Measurements from ENCODE around the gene DENND4B.
A peak's percentile ranks its signal among the peaks of the same experiment; 100 is the strongest.

DENND4B gene, protein sequence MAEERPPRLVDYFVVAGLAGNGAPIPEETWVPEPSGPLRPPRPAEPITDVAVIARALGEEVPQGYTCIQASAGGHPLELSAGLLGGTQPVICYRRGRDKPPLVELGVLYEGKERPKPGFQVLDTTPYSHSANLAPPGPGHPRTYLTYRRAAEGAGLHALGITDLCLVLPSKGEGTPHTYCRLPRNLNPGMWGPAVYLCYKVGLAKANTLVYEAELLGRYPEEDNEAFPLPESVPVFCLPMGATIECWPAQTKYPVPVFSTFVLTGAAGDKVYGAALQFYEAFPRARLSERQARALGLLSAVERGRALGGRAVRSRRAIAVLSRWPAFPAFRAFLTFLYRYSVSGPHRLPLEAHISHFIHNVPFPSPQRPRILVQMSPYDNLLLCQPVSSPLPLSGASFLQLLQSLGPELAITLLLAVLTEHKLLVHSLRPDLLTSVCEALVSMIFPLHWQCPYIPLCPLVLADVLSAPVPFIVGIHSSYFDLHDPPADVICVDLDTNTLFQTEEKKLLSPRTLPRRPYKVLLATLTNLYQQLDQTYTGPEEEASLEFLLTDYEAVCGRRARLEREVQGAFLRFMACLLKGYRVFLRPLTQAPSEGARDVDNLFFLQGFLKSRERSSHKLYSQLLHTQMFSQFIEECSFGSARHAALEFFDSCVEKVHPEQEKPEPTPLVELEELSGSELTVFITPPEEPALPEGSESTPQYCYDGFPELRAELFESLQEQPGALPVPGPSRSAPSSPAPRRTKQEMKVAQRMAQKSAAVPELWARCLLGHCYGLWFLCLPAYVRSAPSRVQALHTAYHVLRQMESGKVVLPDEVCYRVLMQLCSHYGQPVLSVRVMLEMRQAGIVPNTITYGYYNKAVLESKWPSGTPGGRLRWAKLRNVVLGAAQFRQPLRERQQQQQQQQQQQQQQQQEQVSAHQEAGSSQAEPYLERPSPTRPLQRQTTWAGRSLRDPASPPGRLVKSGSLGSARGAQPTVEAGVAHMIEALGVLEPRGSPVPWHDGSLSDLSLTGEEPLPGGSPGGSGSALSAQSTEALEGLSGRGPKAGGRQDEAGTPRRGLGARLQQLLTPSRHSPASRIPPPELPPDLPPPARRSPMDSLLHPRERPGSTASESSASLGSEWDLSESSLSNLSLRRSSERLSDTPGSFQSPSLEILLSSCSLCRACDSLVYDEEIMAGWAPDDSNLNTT (N-terminal part only)

DNA sequence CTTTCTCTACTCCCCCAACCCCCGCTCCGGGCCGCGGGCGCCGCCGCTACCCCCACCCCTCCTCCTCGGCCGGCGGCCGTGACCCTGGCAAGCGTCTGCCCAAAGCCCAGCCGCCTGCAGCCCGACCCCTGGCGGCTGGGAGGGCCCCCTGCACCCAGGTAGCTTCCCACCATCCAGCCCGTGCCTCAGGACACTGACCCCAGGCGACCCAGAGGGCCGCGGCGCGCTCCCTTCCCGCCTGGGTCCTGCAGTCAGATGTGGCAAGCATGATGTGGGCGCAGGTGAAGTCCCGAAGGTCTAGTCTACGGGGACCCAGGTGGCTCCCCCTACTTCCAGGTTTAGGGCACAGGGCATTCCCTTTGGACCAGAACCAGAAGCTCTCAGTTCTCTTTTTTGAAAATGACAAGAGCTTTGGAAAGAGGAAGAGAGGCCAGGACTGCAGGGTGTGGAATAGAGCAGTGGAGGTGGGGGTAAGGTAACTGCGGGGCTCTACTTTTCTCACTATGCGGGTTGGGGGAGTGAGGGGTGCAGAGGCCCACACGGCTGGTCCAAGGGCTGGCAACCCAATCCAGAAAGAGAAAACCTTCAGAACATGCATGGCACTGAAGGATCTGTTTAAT is at the start of gene DENND4B:
Gene DENND4B, minus strand, starts transcription at position 97 of the 620 bp plus-strand sequence. CDS start 2,344 bp downstream, outside the sequence.
- H3K4me1 ChIP-seq (ENCODE audit: control insufficient read depth, insufficient read depth, low read length), result 0 out of 2 replicates have a peak, but pooled peaks cover 9% of the 10 kb centered on the region
- H3K27ac ChIP-seq (ENCODE audit: low read depth, low read length), result peak within 1 kb of the TSS; percentile 34; the same call in 1 of the 2 replicates
- H3K9me3 ChIP-seq (ENCODE audit: control insufficient read depth, insufficient read depth, low read depth, low read length), result no peaks in the 10 kb centered on the region
- H3K27me3 ChIP-seq (ENCODE audit: control insufficient read depth, insufficient read depth, low read length), result no peaks in the 10 kb centered on the region
- H3K4me3 ChIP-seq (ENCODE audit: low read depth, low read length), result peak within 1 kb of the TSS; percentile 77
- H3K9ac ChIP-seq (ENCODE audit: low read length), result peak within 1 kb of the TSS; percentile 83
- H3K36me3 ChIP-seq (ENCODE audit: control insufficient read depth, insufficient read depth, low read length), result peaks cover 64% of the 10 kb centered on the region

DNA sequence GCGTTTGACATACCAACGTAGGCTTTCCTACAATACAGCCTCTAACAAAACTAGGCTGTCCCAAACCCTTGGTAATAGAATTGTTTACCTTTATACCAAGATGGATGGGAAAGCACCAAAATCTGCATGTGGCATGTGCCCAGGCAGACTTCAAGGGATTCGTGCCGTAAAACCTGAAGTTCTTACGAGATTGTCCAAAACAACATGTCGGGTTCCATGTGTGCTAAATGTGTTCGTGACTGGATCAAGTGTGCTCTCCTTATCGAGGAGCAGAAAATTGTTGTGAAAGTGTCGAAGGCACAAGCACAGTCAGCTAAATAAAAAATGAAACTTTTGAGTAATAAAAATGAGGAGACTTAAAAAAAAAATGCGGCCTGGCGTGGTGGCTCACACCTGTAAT is 49.1 kb upstream of the DENND4B start:
- Histone ChIP-seq H3K27me3 (ENCODE audit: control insufficient read depth, insufficient read depth, low read length) (no peaks in the 10 kb centered on the region), H3K9me3 (ENCODE audit: control insufficient read depth, insufficient read depth, low read depth, low read length) (no peaks in the 10 kb centered on the region), H3K4me3 (ENCODE audit: low read depth, low read length) (no peak overlapping the region), H3K9ac (ENCODE audit: low read length) (no peak overlapping the region), H3K36me3 (ENCODE audit: control insufficient read depth, insufficient read depth, low read length) (peaks cover 46% of the 10 kb centered on the region), H3K27ac (ENCODE audit: low read depth, low read length) (no peak overlapping the region), H3K4me1 (ENCODE audit: control insufficient read depth, insufficient read depth, low read length) (peaks cover 8% of the 10 kb centered on the region)

DNA sequence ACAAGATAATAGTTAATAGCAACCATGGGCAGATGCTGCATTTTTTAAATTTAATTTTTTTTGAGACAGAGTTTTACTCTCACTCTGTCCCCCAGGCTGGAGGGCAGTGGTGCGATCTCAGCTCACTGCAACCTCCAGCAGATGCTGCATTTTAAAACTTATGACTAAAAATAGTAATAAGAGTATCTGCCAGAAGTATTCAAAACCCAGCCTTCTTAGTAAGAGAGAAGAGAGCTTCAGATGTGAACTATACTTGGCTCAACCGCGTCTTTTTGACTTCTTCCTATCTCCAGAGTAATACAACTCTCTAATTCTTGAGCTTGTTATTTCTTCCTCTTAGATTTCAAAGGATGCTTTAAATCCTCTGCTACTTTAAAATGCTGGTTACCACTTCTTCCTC is 48.7 kb upstream of the DENND4B start:
- H3K27ac ChIP-seq (ENCODE audit: low read depth, low read length), result no peak overlapping the region

DNA sequence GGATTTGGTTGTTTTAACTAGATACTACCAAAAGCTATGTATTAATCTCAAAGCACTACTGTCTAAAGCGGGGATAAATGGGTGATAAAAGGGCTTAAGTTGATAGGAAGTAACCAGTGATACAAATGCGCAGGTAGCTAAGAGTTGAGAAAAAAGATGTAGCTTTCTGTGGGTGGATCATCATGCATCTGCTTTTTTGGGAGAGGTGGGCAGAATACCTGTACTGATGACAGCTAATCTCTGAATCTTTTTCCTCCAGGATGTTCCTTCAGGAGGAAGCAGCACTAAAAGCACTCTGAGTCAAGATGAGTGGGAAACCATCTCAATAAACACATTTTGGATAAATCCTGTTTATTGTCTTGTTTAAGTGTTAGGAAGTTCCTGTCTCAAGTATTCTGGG is 45.3 kb upstream of the DENND4B start:
- Histone ChIP-seq H3K4me3 (ENCODE audit: low read depth, low read length) (peak overlapping the region; percentile 80), H3K36me3 (ENCODE audit: control insufficient read depth, insufficient read depth, low read length) (peaks cover 46% of the 10 kb centered on the region), H3K9me3 (ENCODE audit: control insufficient read depth, insufficient read depth, low read depth, low read length) (no peaks in the 10 kb centered on the region), H3K27ac (ENCODE audit: low read depth, low read length) (peak overlapping the region; percentile 92; the same call in 1 of the 2 replicates), H3K27me3 (ENCODE audit: control insufficient read depth, insufficient read depth, low read length) (no peaks in the 10 kb centered on the region), H3K4me1 (ENCODE audit: control insufficient read depth, insufficient read depth, low read length) (peaks cover 11% of the 10 kb centered on the region), H3K9ac (ENCODE audit: low read length) (peak overlapping the region; percentile 93)

More for the DNA sequence above, 48.7 kb upstream of the DENND4B start:
- peaks cover 8% of the 10 kb centered on the region for H3K4me1 ChIP-seq (ENCODE audit: control insufficient read depth, insufficient read depth, low read length)
- no peaks in the 10 kb centered on the region for H3K27me3 ChIP-seq (ENCODE audit: control insufficient read depth, insufficient read depth, low read length)
- no peak overlapping the region for H3K9ac ChIP-seq (ENCODE audit: low read length)
- peaks cover 46% of the 10 kb centered on the region for H3K36me3 ChIP-seq (ENCODE audit: control insufficient read depth, insufficient read depth, low read length)
- no peak overlapping the region for H3K4me3 ChIP-seq (ENCODE audit: low read depth, low read length)
- no peaks in the 10 kb centered on the region for H3K9me3 ChIP-seq (ENCODE audit: control insufficient read depth, insufficient read depth, low read depth, low read length)

DNA sequence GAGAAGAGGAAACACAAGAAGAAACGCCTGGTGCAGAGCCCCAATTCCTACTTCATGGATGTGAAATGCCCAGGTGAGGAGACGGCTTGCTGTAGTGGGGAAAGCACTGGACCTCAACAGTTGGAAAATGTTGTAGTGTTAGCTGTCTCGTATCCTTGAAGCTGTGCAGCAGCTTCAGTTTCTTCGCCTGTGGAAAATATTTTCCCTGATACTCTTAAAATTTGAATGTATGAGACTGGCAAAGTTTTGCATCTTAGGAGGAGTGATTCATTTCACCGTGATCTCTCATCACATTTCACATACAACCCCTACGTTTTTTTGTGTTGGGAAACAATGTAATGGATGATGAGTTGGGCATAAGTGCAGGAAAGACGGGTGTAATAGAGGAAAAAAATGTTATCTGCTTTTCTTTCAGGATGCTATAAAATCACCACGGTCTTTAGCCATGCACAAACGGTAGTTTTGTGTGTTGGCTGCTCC is 44.7 kb upstream of the DENND4B start:
- Histone ChIP-seq H3K36me3 (ENCODE audit: control insufficient read depth, insufficient read depth, low read length) (peaks cover 46% of the 10 kb centered on the region), H3K27me3 (ENCODE audit: control insufficient read depth, insufficient read depth, low read length) (no peaks in the 10 kb centered on the region), H3K9me3 (ENCODE audit: control insufficient read depth, insufficient read depth, low read depth, low read length) (no peaks in the 10 kb centered on the region), H3K9ac (ENCODE audit: low read length) (peak overlapping the region; percentile 93), H3K27ac (ENCODE audit: low read depth, low read length) (peak overlapping the region; percentile 92), H3K4me3 (ENCODE audit: low read depth, low read length) (peak overlapping the region; percentile 80), H3K4me1 (ENCODE audit: control insufficient read depth, insufficient read depth, low read length) (peaks cover 14% of the 10 kb centered on the region)

DNA sequence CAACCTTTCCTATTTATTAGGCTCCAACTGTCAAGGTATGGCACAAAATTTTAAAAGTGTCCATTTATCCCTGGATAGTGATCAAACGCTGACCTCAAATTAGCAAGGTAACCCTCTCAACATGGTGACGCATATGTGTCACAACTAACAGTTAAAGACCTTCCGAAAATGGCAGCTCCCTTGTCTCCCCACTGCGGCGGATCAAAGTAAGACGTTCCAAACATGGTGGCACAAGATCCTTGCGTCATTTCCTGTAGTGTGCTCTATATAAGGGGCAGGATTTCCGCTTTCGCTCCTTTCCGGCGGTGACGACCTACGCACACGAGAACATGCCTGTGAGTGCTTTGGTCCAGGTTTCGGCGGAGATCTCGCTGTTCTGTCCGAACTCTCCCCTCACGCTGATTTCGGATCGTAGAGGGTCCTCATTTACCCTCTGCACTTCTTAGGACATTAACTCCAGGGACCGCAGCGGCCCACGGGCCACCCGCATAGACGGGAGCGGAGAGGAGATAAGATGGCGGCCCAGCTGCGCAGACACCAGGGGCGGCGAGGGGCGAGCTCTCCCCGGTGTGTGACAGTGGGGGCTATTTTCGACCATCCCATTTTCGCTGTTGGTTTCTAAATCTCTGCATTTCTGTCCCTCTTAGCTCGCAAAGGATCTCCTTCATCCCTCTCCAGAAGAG is 44.1 kb upstream of the DENND4B start, which contains the start of gene RPS27:
Gene RPS27, plus strand, starts transcription at position 295 of the 683 bp plus-strand sequence. Its CDS starts 35 bp downstream, at position 330.
- Histone ChIP-seq H3K9ac (ENCODE audit: low read length) (peak within 1 kb of the TSS; percentile 93), H3K36me3 (ENCODE audit: control insufficient read depth, insufficient read depth, low read length) (peaks cover 43% of the 10 kb centered on the region), H3K4me3 (ENCODE audit: low read depth, low read length) (peak within 1 kb of the TSS; percentile 80), H3K9me3 (ENCODE audit: control insufficient read depth, insufficient read depth, low read depth, low read length) (no peaks in the 10 kb centered on the region), H3K27ac (ENCODE audit: low read depth, low read length) (peak within 1 kb of the TSS; percentile 92), H3K4me1 (ENCODE audit: control insufficient read depth, insufficient read depth, low read length) (peaks cover 14% of the 10 kb centered on the region), H3K27me3 (ENCODE audit: control insufficient read depth, insufficient read depth, low read length) (no peaks in the 10 kb centered on the region)

DNA sequence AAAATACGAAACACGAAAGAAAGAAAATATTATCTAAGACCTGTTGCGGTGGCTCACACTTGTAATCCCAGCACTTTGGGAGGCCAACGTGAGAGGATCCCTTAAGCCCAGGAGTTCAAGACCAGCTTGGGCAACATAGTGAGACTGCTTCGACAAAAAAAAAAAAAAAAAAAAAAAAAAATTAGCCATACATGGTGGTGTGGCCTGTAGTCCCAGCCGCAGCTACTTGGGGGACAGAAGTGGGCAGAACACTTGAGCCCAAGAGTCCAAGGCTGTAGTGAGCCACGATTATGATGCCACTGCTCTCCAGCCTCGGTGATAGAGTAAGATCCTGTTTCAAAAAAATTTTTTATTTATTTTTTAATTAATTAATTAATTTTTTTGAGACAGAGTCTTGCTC is 41.1 kb upstream of the DENND4B start:
- Histone ChIP-seq H3K9me3 (ENCODE audit: control insufficient read depth, insufficient read depth, low read depth, low read length) (no peaks in the 10 kb centered on the region), H3K4me1 (ENCODE audit: control insufficient read depth, insufficient read depth, low read length) (peaks cover 22% of the 10 kb centered on the region), H3K27ac (ENCODE audit: low read depth, low read length) (no peak overlapping the region), H3K9ac (ENCODE audit: low read length) (no peak overlapping the region), H3K27me3 (ENCODE audit: control insufficient read depth, insufficient read depth, low read length) (no peaks in the 10 kb centered on the region), H3K4me3 (ENCODE audit: low read depth, low read length) (no peak overlapping the region), H3K36me3 (ENCODE audit: control insufficient read depth, insufficient read depth, low read length) (peaks cover 31% of the 10 kb centered on the region)

DNA sequence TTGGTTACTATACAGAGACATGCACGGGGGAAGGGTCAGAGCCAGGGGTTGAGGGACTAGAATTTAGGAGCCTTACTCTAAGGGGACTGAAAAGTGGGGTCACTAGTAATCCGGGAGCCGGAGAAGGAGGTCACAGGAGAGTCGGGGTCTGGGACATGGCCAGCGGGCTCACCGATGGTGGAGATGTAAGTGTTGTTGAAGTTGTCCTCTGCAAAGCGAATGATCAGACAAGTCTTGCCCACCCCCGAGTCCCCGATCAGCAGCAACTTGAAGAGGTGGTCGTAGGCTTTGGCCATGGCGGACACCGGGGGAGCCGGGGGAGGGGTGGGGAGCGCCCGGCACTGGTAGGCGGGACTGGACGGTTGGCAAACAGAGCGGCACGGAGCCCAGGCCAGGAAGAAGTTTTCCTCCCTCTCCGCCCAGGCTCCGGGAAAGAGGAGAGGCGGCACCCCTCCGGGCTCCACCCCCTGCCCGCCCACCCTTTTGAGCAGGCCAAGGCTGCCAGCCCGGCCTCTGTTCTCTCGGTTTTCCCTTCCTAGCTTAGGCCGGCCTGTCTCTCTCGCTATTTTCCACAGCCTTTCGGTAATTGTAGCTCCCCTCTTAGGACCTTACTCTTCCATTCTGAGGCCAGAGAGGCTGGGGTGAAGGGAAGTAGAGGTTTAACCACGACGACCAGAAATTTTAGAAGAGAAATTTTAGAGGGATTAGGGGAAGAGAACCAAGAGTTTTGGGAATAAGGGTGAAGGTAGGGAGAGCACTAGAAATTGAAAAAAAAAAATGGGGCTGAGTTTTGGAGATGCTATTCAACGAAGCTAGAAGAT is 39.6 kb upstream of the DENND4B start, which contains the start of gene RAB13:
Gene RAB13, minus strand, starts transcription at position 399 of the 821 bp plus-strand sequence. Its CDS starts 103 bp downstream, at position 296.
- Histone ChIP-seq H3K4me3 (ENCODE audit: low read depth, low read length) (peak within 1 kb of the TSS; percentile 87), H3K27ac (ENCODE audit: low read depth, low read length) (peak within 1 kb of the TSS; percentile 86), H3K9ac (ENCODE audit: low read length) (peak within 1 kb of the TSS; percentile 89), H3K4me1 (ENCODE audit: control insufficient read depth, insufficient read depth, low read length) (peaks cover 14% of the 10 kb centered on the region), H3K36me3 (ENCODE audit: control insufficient read depth, insufficient read depth, low read length) (peaks cover 28% of the 10 kb centered on the region), H3K9me3 (ENCODE audit: control insufficient read depth, insufficient read depth, low read depth, low read length) (no peaks in the 10 kb centered on the region), H3K27me3 (ENCODE audit: control insufficient read depth, insufficient read depth, low read length) (no peaks in the 10 kb centered on the region)

DNA sequence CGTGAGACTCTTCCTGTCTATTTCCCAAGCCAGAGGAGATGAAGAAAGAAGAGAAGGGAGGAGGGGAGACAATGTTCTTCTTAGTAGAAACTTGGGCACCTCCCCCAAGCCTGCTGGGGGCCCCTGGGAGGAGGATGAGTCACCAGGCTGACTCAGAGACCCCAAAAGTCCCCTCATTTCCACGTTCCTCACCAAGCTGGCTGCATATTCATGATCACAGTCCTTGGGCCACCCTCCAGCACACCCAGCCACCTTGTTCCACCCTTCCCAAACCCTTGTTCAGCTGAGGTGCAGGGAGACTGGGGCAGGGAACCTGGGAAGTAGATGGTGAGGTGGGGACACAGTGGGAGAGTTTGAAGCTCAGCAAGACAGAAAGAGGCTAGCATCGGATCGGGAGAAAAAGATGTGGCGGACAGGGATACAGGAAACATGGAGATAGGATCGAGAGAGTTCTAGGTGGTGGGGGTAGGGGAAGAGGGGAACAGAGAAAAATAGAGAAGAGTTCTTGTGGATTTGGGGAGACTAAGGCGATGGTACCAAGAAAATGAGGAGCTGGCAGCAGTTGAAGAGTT is 38.9 kb upstream of the DENND4B start:
- Histone ChIP-seq H3K27ac (ENCODE audit: low read depth, low read length) (peak overlapping the region; percentile 86), H3K27me3 (ENCODE audit: control insufficient read depth, insufficient read depth, low read length) (no peaks in the 10 kb centered on the region), H3K9ac (ENCODE audit: low read length) (peak overlapping the region; percentile 89), H3K9me3 (ENCODE audit: control insufficient read depth, insufficient read depth, low read depth, low read length) (no peaks in the 10 kb centered on the region), H3K36me3 (ENCODE audit: control insufficient read depth, insufficient read depth, low read length) (peaks cover 26% of the 10 kb centered on the region), H3K4me1 (ENCODE audit: control insufficient read depth, insufficient read depth, low read length) (peaks cover 14% of the 10 kb centered on the region), H3K4me3 (ENCODE audit: low read depth, low read length) (peak overlapping the region; percentile 87)
